Psoas muscle (tissue), 8 donors: ENCODE data around the gene DMD. TPM values are rescaled to one million over a fixed set of nuclear protein-coding genes. Genes with fewer than 3 reads are reported as not detected.
A peak's percentile ranks its signal among the peaks of the same experiment; 100 is the strongest.

ENCODE experiments used
- ATAC-seq, 4 donors: fragments of 200-7000 bp; cut with Tn5 transposase; one replicate each; pipeline ENCODE4 v1.9.1; 2020; ENCODE audit warnings: moderate library complexity in 3 of 4, mild to moderate bottlenecking in 2 of 4
- DNase-seq, 2 donors: peaks; one replicate each; pipeline ENCODE4 v3.0.0-alpha.2; 2020
- H3K27ac ChIP-seq: fragments of 200-600 bp; one replicate; pipeline ENCODE4 v1.8.0; 2022
- H3K27me3 ChIP-seq, 3 donors: fragments of 200-600 bp in 1 of 3; one replicate each; pipeline versions ENCODE4 v1.6.1 to v1.8.0; 2013 to 2022; ENCODE audit warnings: low read length in 2 of 3, mild to moderate bottlenecking in 2 of 3, moderate library complexity in 1 of 3; ENCODE audit not compliant: insufficient read depth in 3 of 3
- H3K36me3 ChIP-seq, 2 donors: fragments of 200-600 bp in 1 of 2; one replicate each; pipeline versions ENCODE4 v1.6.1 to v1.8.0; 2013 to 2022; ENCODE audit warnings: low read depth in 1 of 2, mild to moderate bottlenecking in 1 of 2, moderate library complexity in 1 of 2; ENCODE audit not compliant: insufficient read depth in 1 of 2
- H3K4me1 ChIP-seq: fragments of 200-600 bp; one replicate; pipeline ENCODE4 v1.8.0; 2022
- H3K4me3 ChIP-seq: fragments of 200-600 bp; one replicate; pipeline ENCODE4 v1.8.0; 2022; ENCODE audit warnings: mild to moderate bottlenecking
- H3K9me3 ChIP-seq: fragments of 200-600 bp; one replicate; pipeline ENCODE4 v1.8.0; 2022
- WGBS, 3 donors: extraction: QIAGEN DNeasy Blood & Tissue Kit; methylation state at CpG; one replicate each; pipeline versions ENCODE4 v1.1.6 to v1.1.7; 2013; 5-methylcytosine and 5-hydroxymethylcytosine counted together
- intact Hi-C, 2 donors: fragments of 100-400 bp; cut with DNase I; formaldehyde crosslinking; loops; one replicate each; pipeline versions ENCODE4 v1.11.0 to v1.14.2; 2022
- polyA plus RNA-seq, 3 donors: library from polyadenylated mRNA; stranded (reverse); fragments of 200-250 nt; gene quantifications; one replicate each; pipeline ENCODE4 v1.2.3, GENCODE V29; 2013
- total RNA-seq, 4 donors: library from RNA; stranded (reverse); fragmentation: NEBNext Ultra II Directional in 2 of 4; extraction: Animal tissue kit (Norgen Biotek cat#: 25700) in 2 of 4; gene quantifications; one replicate each; pipeline versions ENCODE4 v1.2.1 to v1.2.4, GENCODE V29; 2021 to 2023
- TF ChIP-seq, protein P1 (sequence below): fragments of 200-600 bp; IDR thresholded peaks from one replicate; pipeline ENCODE4 v1.8.0; 2022; ENCODE audit warnings: antibody characterized with exemption
- donor health status: healthy with polysubstance abuse.
- donor health status: DM: no; HTN: no; CAD: no; lungs with moderate emphysema.
- donor health status: Bipolar disorder and iron deficiency.
- donor health status: healthy.
- donor health status: DM: yes; HTN: yes; CAD: no.
- donor health status: DM: no; HTN: no; CAD: no.
- donor health status: DM: no; HTN: no; CAD: no.
- donor health status: DM: yes; HTN: yes; CAD: no.

The DMD gene
- total and polyA plus RNA-seq, 7 donors = 6.8 to 170 (median 86.5) TPM

DNA sequence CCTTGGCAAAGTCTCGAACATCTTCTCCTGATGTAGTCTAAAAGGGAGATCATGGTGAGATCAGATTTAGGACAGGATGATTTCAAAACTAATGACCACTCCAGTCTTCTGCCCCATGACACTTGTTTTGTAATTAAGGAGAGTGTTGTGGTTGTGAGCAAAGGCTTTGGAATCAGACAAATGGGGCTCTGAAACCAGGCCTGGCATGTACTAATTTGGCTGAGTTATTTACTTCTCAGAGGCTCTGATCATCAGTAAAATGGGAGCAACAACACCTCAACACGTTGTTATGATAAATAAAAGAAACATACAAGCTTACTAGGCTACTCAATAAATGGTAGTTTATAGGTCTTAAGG is 2032.6 kb downstream of the DMD start:
- Histone ChIP-seq H3K36me3 (no peaks in the 10 kb centered on the region), H3K27me3 (no peaks in the 10 kb centered on the region), H3K9me3 (no peaks in the 10 kb centered on the region), H3K4me1 (no peaks in the 10 kb centered on the region), H3K27ac (no peak overlapping the region), H3K4me3 (no peak overlapping the region)
- DNase-seq (no peak), ATAC-seq (peak in 3 of 4 donors; percentile 32 to 52 (median 46))
- intact Hi-C loops = no loop called here
- TF ChIP-seq, protein P1, sequence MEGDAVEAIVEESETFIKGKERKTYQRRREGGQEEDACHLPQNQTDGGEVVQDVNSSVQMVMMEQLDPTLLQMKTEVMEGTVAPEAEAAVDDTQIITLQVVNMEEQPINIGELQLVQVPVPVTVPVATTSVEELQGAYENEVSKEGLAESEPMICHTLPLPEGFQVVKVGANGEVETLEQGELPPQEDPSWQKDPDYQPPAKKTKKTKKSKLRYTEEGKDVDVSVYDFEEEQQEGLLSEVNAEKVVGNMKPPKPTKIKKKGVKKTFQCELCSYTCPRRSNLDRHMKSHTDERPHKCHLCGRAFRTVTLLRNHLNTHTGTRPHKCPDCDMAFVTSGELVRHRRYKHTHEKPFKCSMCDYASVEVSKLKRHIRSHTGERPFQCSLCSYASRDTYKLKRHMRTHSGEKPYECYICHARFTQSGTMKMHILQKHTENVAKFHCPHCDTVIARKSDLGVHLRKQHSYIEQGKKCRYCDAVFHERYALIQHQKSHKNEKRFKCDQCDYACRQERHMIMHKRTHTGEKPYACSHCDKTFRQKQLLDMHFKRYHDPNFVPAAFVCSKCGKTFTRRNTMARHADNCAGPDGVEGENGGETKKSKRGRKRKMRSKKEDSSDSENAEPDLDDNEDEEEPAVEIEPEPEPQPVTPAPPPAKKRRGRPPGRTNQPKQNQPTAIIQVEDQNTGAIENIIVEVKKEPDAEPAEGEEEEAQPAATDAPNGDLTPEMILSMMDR = no peak
- WGBS, 3 donors = 63 to 93% (median 84%) methylated on average over 2 of the region's 2 CpGs

DNA sequence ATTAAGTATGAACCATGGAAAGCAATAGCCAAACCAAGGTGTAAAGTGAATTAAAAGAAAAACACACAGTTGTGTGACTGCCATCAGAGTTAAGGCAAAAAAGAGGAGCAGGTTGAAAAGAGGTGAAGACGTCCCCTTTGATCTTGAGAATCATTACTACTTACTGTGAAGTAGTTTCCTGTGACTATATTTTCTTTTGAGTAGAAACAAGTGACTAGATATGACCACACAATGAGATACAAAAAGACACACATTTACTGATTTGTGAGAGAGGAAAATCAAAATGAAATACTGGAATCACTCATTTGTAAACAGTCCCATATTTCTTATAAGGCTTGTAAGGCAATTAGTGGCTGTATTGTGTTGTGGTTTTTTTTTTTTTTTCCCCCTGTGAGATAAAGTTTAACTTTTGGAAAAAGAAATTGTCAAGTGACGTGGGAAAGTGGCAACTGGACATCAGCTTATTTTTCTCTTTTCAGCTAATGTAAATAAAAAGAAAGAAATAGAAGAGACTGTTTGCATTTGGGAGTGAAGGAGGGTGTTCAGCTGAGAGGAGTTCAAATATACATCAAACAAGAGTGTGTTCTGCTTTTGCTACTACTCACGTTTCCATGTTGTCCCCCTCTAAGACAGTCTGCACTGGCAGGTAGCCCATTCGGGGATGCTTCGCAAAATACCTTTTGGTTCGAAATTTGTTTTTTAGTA is 2033.1 kb downstream of the DMD start:
- WGBS, 3 donors = 73 to 91% (median 84%) methylated on average over 6 of the region's 6 CpGs
- intact Hi-C loops = no loop called here
- ATAC-seq (no peak), DNase-seq (no peak)
- Histone ChIP-seq H3K27me3 (no peaks in the 10 kb centered on the region), H3K4me3 (no peak overlapping the region), H3K27ac (no peak overlapping the region), H3K9me3 (no peaks in the 10 kb centered on the region), H3K4me1 (no peaks in the 10 kb centered on the region), H3K36me3 (no peaks in the 10 kb centered on the region)
- TF ChIP-seq, protein P1 = no peak

DNA sequence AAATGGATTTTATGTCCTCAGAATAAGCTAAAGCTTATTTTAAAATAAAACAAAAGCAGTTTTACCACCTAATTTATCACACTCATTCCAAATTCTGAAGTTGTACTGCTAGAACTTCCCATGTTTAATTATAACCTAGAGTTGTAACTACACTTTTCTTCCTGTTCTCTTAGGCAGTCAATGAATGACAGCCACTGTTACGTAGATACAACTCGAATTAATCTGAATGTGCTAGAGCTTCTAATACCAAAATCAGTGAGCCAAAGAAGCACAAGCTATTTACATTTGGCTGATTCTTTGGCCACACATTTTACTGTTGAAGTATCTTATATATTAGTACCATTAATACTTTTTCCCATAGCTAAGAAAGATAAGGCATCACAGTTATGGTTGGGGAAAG is 2040.6 kb downstream of the DMD start:
- no peaks in the 10 kb centered on the region for H3K9me3 ChIP-seq
- 73 to 97% (median 93%) methylated on average over 2 of the region's 2 CpGs for WGBS, 3 donors
- no peaks in the 10 kb centered on the region for H3K27me3 ChIP-seq
- no peak overlapping the region for H3K4me3 ChIP-seq
- H3K36me3 ChIP-seq = peaks cover 0 to 24% of the 10 kb centered on the region in 2 donors
- H3K4me1 ChIP-seq = no peaks in the 10 kb centered on the region
- ATAC-seq (no peak), DNase-seq (no peak)
- no peak overlapping the region for H3K27ac ChIP-seq
- TF ChIP-seq, protein P1 = no peak
- intact Hi-C loops = no loop called here

DNA sequence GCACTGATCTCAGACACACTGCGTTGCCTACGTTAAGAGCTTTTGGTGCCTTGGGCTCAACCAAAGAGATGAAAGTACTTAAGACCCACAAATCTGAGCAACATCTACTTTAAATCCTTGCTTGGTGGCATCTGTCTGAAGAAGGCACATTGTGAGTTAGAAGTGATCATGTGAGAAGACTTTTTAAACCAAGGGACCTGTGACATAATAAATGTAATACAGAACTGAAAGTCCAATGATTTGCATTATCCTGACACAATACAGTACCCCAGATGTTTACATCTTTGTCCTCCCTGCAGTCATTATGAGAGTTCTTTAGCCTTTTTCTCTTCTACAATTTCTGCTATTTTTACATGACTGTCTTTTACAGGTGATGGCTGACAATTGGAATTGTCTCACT is 2042.8 kb downstream of the DMD start:
- Histone ChIP-seq H3K4me3 (no peak overlapping the region), H3K36me3 (peaks cover 0 to 24% of the 10 kb centered on the region in 2 donors), H3K27ac (no peak overlapping the region), H3K4me1 (no peaks in the 10 kb centered on the region), H3K9me3 (no peaks in the 10 kb centered on the region), H3K27me3 (peaks cover 0 to 4% (median 0%) of the 10 kb centered on the region in 3 donors)
- intact Hi-C loops = no loop called here
- ATAC-seq = no peak
- TF ChIP-seq, protein P1 = no peak
- WGBS, 3 donors = 59 to 97% (median 94%) methylated on average over 2 of the region's 2 CpGs
- DNase-seq = no peak

DNA sequence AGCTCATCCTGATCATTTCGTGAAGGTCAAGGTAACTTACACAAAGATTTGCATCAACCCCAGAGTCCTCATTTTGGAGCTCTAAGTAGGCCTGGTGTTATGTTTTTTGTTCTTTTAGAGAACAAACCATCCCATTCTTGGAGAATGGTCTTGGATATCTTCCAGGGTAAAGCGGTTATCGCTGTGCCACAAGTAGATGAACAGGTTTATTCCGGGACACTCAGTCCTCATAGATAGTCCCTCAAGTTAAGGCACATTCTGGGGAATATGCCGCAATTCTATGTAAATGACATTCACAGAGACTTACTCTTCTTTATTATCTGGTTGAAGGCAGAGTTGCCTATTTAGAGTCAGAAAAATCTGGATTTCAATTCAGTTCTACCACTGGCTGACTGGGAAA is 2044.5 kb downstream of the DMD start:
- Histone ChIP-seq H3K36me3 (peaks cover 0 to 15% of the 10 kb centered on the region in 2 donors), H3K4me1 (no peaks in the 10 kb centered on the region), H3K4me3 (no peak overlapping the region), H3K27me3 (peaks cover 0 to 4% (median 0%) of the 10 kb centered on the region in 3 donors), H3K9me3 (no peaks in the 10 kb centered on the region), H3K27ac (no peak overlapping the region)
- 90 to 96% (median 95%) methylated on average over 4 to 5 of the region's 5 CpGs for WGBS, 3 donors
- ATAC-seq (no peak), DNase-seq (no peak)
- intact Hi-C loops = no loop called here
- TF ChIP-seq, protein P1 = no peak
